H9 (cell line): ENCODE measurements around the gene SDK1. TPM values are rescaled to one million over a fixed set of nuclear protein-coding genes. Genes with fewer than 3 reads are reported as not detected.

Experiments used
- DNase-seq: peaks from one replicate; pipeline ENCODE4 v3.0.0-alpha.2; 2017
- H2AFZ ChIP-seq: one replicate; pipeline ENCODE4 v1.6.1; 2013; ENCODE audit warnings: mild to moderate bottlenecking, low read length, control low read depth, moderate library complexity
- H2AK5ac ChIP-seq: 2 replicates; pipeline ENCODE4 v1.6.1; 2013; ENCODE audit warnings: low read length, control low read depth, mixed read lengths; ENCODE audit not compliant: insufficient read length
- H2BK120ac ChIP-seq: one replicate; pipeline ENCODE4 v1.6.1; 2013; ENCODE audit warnings: low read depth, mild to moderate bottlenecking, low read length, control low read depth, inconsistent platforms; ENCODE audit not compliant: poor library complexity, severe bottlenecking
- H2BK12ac ChIP-seq: 2 replicates; pipeline ENCODE4 v1.6.1; 2013; ENCODE audit warnings: low read length, control low read depth, mixed read lengths, low read depth; ENCODE audit not compliant: insufficient read length
- H2BK15ac ChIP-seq: 2 replicates; pipeline ENCODE4 v1.6.1; 2013; ENCODE audit warnings: low read depth, low read length, control low read depth
- H2BK20ac ChIP-seq: one replicate; pipeline ENCODE4 v1.6.1; 2013; ENCODE audit warnings: low read depth, mild to moderate bottlenecking, low read length, control low read depth, inconsistent platforms; ENCODE audit not compliant: poor library complexity, severe bottlenecking
- H2BK5ac ChIP-seq: 2 replicates; pipeline ENCODE4 v1.6.1; 2013; ENCODE audit warnings: low read length, control low read depth, mixed read lengths; ENCODE audit not compliant: insufficient read length
- H3K14ac ChIP-seq: 2 replicates; pipeline ENCODE4 v1.6.1; 2013; ENCODE audit warnings: low read length, control low read depth; ENCODE audit not compliant: insufficient read depth
- H3K18ac ChIP-seq: 2 replicates; pipeline ENCODE4 v1.6.1; 2013; ENCODE audit warnings: low read depth, mild to moderate bottlenecking, mixed read lengths, low read length, control low read depth; ENCODE audit not compliant: insufficient read length
- H3K23ac ChIP-seq: 2 replicates; pipeline ENCODE4 v1.6.1; 2013; ENCODE audit warnings: low read length, control low read depth, mixed read lengths, low read depth; ENCODE audit not compliant: insufficient read length
- H3K23me2 ChIP-seq: 2 replicates; pipeline ENCODE4 v1.6.1; 2013; ENCODE audit warnings: low read depth, mild to moderate bottlenecking, mixed read lengths, low read length, control low read depth; ENCODE audit not compliant: insufficient read length, poor library complexity, severe bottlenecking
- H3K27ac ChIP-seq: 2 replicates; pipeline ENCODE4 v1.5.1; 2013; ENCODE audit warnings: low read length, control low read depth, mixed read lengths, low read depth; ENCODE audit not compliant: insufficient read length
- H3K27me3 ChIP-seq: 2 replicates; pipeline ENCODE4 v1.6.1; 2013; ENCODE audit warnings: low read length, control low read depth, inconsistent platforms; ENCODE audit not compliant: insufficient read depth
- H3K4ac ChIP-seq: 2 replicates; pipeline ENCODE4 v1.6.1; 2013; ENCODE audit warnings: low read depth, mild to moderate bottlenecking, control low read depth, inconsistent platforms, low read length, moderate library complexity
- H3K4me1 ChIP-seq: 2 replicates; pipeline ENCODE4 v1.6.1; 2013; ENCODE audit warnings: low read length, control low read depth, inconsistent platforms; ENCODE audit not compliant: insufficient read depth
- H3K4me2 ChIP-seq: 2 replicates; pipeline ENCODE4 v1.6.1; 2013; ENCODE audit warnings: low read length, control low read depth, mixed read lengths; ENCODE audit not compliant: insufficient read length, insufficient read depth
- H3K56ac ChIP-seq: 2 replicates; pipeline ENCODE4 v1.6.1; 2013; ENCODE audit warnings: low read depth, mild to moderate bottlenecking, mixed read lengths, low read length, control low read depth; ENCODE audit not compliant: insufficient read length
- H3K79me1 ChIP-seq: 2 replicates; pipeline ENCODE4 v1.6.1; 2013; ENCODE audit warnings: low read depth, mild to moderate bottlenecking, moderate library complexity, low read length, control low read depth, inconsistent platforms; ENCODE audit not compliant: insufficient read depth, poor library complexity, severe bottlenecking
- H3K79me2 ChIP-seq: 2 replicates; pipeline ENCODE4 v1.6.1; 2013; ENCODE audit warnings: low read length, control low read depth, inconsistent platforms; ENCODE audit not compliant: insufficient read depth
- H3K9ac ChIP-seq: 2 replicates; pipeline ENCODE4 v1.6.1; 2013; ENCODE audit warnings: low read length, control low read depth, mixed read lengths; ENCODE audit not compliant: insufficient read length; ENCODE audit errors: extremely low read depth
- H3K9me3 ChIP-seq: one replicate; pipeline ENCODE4 v1.6.1; 2013; ENCODE audit warnings: low read depth, low read length, inconsistent platforms; ENCODE audit not compliant: control insufficient read depth
- H3T11ph ChIP-seq: one replicate; pipeline ENCODE4 v1.6.1; 2013; ENCODE audit warnings: mild to moderate bottlenecking, low read length, control low read depth, inconsistent platforms
- H4K20me1 ChIP-seq: one replicate; pipeline ENCODE4 v1.6.1; 2013; ENCODE audit not compliant: control insufficient read depth, insufficient read length, insufficient read depth
- H4K5ac ChIP-seq: 2 replicates; pipeline ENCODE4 v1.6.1; 2013; ENCODE audit warnings: low read depth, mild to moderate bottlenecking, mixed read lengths, low read length, control low read depth; ENCODE audit not compliant: insufficient read length
- H4K8ac ChIP-seq: replicated peaks from 2 replicates; pipeline ENCODE4 v1.6.1; 2013; ENCODE audit warnings: low read length, control low read depth, mixed read lengths, low read depth; ENCODE audit not compliant: insufficient read length
- H4K91ac ChIP-seq: 2 replicates; pipeline ENCODE4 v1.6.1; 2013; ENCODE audit warnings: low read depth, mild to moderate bottlenecking, moderate library complexity, mixed read lengths, low read length, control low read depth; ENCODE audit not compliant: insufficient read length
- H3K27ac Mint-ChIP-seq, 3 experiments: 2 replicates in 2 of 3; 3 replicates in 1 of 3; pipeline ENCODE4 v1.8.0; 2020 to 2021; ENCODE audit warnings: mixed read lengths in 3 of 3, mild to moderate bottlenecking in 1 of 3, moderate library complexity in 1 of 3
- H3K27me3 Mint-ChIP-seq: 2 replicates; pipeline ENCODE4 v1.8.0; 2021; ENCODE audit warnings: low read depth, mild to moderate bottlenecking, moderate library complexity, mixed read lengths
- H3K36me3 Mint-ChIP-seq, 3 experiments: 2 replicates in 2 of 3; 3 replicates in 1 of 3; pipeline ENCODE4 v1.8.0; 2020 to 2021; ENCODE audit warnings: low read depth in 3 of 3, mixed read lengths in 3 of 3; ENCODE audit not compliant: insufficient read depth in 1 of 3
- H3K4me1 Mint-ChIP-seq, 2 experiments: 2 replicates each; pipeline ENCODE4 v1.8.0; 2020; ENCODE audit warnings: mixed read lengths in 2 of 2
- H3K4me3 Mint-ChIP-seq, 2 experiments: 2 replicates in 1 of 2; 3 replicates in 1 of 2; pipeline ENCODE4 v1.8.0; 2020 to 2021; ENCODE audit warnings: mild to moderate bottlenecking in 2 of 2, mixed read lengths in 2 of 2, moderate library complexity in 1 of 2
- H3K9me3 Mint-ChIP-seq, 2 experiments: 2 replicates in 1 of 2; 3 replicates in 1 of 2; pipeline ENCODE4 v1.8.0; 2020; ENCODE audit warnings: mild to moderate bottlenecking in 2 of 2, mixed read lengths in 2 of 2, moderate library complexity in 1 of 2
- WGBS: extraction: QIAGEN DNeasy Blood & Tissue Kit; methylation state at CpG from one replicate; pipeline ENCODE4 v1.1.7; 2013; ENCODE audit warnings: missing lambda C conversion rate, low lambda C conversion rate, mixed read lengths; ENCODE audit not compliant: insufficient read length; ENCODE audit errors: extremely low coverage; 5-methylcytosine and 5-hydroxymethylcytosine counted together
- total RNA-seq: library from RNA; stranded (reverse); gene quantifications from 2 replicates; pipeline ENCODE4 v1.2.1, GENCODE V29; 2021
- TF ChIP-seq, protein P1 (sequence below): fragments of 200-600 bp; sonication (generic); conservative IDR thresholded peaks from 3 replicates; pipeline ENCODE4 v1.8.0; 2021; ENCODE audit warnings: antibody characterized with exemption, mild to moderate bottlenecking

SDK1 gene
- total RNA-seq, 1 experiment from 2014 or later, result 8.7 TPM

DNA sequence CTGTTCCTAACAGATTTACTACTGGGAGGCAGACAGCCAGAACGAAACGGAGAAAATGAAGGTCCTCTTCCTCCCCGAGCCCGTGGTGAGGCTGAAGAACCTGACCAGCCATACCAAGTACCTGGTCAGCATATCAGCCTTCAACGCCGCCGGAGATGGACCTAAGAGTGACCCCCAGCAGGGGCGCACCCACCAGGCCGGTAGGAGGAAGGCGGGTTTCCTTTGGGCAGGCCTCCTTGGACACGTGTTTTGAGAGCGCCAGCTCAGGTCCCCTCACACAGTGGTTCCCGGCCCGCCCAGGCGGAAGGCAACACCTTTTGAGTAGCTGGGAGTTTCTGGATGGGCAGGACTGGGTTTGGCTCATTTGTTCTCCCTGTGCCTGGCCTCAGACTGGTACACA, 907.0 kb downstream of the SDK1 start:
- no peak overlapping the region for H2BK20ac ChIP-seq
- no peak overlapping the region for H2BK120ac ChIP-seq
- H3K56ac ChIP-seq, result no peak overlapping the region
- no peak overlapping the region for H3K4me3 Mint-ChIP-seq
- WGBS, result no CpG with 5 or more reads among the region's 15 CpGs
- H3K4me1 ChIP-seq, result no peaks in the 10 kb centered on the region
- H3K27me3 Mint-ChIP-seq, result no peaks in the 10 kb centered on the region
- H3K4ac ChIP-seq, result no peak overlapping the region
- no peak for DNase-seq
- no peak overlapping the region for H2AFZ ChIP-seq
- no peak overlapping the region for H3K27ac ChIP-seq
- no peak overlapping the region for H3K4me2 ChIP-seq
- no peak overlapping the region for H3K18ac ChIP-seq
- no peak overlapping the region for H2BK5ac ChIP-seq
- no peaks in the 10 kb centered on the region for H3K79me2 ChIP-seq
- H3K9ac ChIP-seq, result no peak overlapping the region
- H2BK15ac ChIP-seq, result no peak overlapping the region
- H3K27ac Mint-ChIP-seq, result no peak overlapping the region; a peak in 1 of 7 replicates
- H2BK12ac ChIP-seq, result no peak overlapping the region
- no peaks in the 10 kb centered on the region for H3K79me1 ChIP-seq
- no peak overlapping the region for H3T11ph ChIP-seq
- H4K91ac ChIP-seq, result no peak overlapping the region
- H3K9me3 ChIP-seq, result no peaks in the 10 kb centered on the region
- no peak overlapping the region for H2AK5ac ChIP-seq
- no peak overlapping the region for H3K23ac ChIP-seq
- no peak overlapping the region for H4K5ac ChIP-seq
- H4K20me1 ChIP-seq, result no peaks in the 10 kb centered on the region
- no peak overlapping the region for H4K8ac ChIP-seq
- no peaks in the 10 kb centered on the region for H3K23me2 ChIP-seq
- H3K27me3 ChIP-seq, result no peaks in the 10 kb centered on the region
- no peaks in the 10 kb centered on the region for H3K9me3 Mint-ChIP-seq
- H3K14ac ChIP-seq, result no peak overlapping the region
- H3K36me3 Mint-ChIP-seq, result no peaks in the 10 kb centered on the region
- TF ChIP-seq, protein P1, sequence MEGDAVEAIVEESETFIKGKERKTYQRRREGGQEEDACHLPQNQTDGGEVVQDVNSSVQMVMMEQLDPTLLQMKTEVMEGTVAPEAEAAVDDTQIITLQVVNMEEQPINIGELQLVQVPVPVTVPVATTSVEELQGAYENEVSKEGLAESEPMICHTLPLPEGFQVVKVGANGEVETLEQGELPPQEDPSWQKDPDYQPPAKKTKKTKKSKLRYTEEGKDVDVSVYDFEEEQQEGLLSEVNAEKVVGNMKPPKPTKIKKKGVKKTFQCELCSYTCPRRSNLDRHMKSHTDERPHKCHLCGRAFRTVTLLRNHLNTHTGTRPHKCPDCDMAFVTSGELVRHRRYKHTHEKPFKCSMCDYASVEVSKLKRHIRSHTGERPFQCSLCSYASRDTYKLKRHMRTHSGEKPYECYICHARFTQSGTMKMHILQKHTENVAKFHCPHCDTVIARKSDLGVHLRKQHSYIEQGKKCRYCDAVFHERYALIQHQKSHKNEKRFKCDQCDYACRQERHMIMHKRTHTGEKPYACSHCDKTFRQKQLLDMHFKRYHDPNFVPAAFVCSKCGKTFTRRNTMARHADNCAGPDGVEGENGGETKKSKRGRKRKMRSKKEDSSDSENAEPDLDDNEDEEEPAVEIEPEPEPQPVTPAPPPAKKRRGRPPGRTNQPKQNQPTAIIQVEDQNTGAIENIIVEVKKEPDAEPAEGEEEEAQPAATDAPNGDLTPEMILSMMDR, result no peak
- H3K4me1 Mint-ChIP-seq, result peaks cover 5 to 15% of the 10 kb centered on the region in 2 experiments
